Measurements from ENCODE around the gene GTF3C1. TPM values are rescaled to one million over a fixed set of nuclear protein-coding genes. Genes with fewer than 3 reads are reported as not detected.

Gene GTF3C1
- total RNA-seq, 1 donor from 2014 or later: 52.7 TPM

DNA sequence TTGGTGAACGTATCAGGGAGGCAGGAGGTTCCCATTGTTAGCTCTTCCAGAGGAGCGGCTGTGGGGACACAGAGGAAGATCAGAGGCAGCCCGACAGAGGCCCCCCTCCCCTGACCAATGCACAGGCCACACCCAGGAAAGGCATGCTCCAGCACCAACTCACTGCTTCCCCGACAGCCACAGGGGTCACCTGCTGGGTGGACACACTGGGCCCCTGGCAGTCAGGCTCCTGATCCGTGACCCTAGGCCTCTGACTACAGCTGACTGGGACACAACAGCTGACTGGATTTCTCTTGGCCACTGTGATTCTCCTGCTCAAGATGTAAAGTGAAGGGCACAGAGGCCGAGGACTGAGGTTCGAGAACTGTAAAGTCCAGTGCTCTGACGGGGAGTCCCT lies 84.2 kb downstream of the GTF3C1 start:
- intact Hi-C loops (cut with micrococcal nuclease): no loop called here

DNA sequence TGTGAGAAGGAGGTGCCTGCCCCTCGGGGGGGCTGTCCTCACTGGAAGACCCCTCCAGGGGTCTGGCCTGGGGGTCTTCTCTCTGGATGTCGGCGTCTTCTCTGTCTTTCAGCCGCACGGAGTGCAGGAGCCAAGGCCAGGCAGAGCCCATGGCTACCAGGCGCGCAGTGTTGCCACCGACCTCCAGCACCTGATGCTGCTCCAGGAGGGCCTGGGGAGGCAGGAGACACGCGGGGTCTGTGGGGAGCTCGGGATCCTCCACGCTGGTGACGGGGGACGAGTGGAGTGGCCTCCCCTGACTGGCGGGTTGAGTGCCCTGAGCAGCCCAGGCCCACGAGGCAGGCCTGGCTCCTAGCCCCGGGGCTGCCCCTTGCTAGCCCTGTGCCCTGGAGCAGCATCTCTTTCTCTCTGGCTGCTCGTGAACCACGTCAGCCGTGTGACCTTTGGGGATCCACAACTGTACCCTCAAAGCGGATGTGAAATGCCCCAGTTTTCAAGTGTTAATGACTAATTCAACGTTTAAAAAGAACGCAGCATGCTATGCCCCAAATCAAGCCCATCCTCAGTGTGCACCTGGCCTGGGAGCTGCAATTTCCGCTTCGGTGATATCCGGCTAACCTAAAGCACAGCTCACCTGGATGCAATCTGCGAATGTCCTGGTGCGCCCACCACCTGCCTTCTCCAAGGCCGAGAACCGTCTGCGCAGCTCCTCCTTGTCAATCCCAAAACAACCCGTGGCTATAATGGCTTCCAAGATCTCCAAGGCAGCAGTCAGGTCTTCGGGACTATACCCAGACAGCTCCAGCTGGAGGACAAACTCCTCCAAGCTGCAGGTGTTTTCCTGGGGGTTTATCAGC lies 84.9 kb downstream of the GTF3C1 start:
- intact Hi-C loops (cut with micrococcal nuclease): no loop called here

DNA sequence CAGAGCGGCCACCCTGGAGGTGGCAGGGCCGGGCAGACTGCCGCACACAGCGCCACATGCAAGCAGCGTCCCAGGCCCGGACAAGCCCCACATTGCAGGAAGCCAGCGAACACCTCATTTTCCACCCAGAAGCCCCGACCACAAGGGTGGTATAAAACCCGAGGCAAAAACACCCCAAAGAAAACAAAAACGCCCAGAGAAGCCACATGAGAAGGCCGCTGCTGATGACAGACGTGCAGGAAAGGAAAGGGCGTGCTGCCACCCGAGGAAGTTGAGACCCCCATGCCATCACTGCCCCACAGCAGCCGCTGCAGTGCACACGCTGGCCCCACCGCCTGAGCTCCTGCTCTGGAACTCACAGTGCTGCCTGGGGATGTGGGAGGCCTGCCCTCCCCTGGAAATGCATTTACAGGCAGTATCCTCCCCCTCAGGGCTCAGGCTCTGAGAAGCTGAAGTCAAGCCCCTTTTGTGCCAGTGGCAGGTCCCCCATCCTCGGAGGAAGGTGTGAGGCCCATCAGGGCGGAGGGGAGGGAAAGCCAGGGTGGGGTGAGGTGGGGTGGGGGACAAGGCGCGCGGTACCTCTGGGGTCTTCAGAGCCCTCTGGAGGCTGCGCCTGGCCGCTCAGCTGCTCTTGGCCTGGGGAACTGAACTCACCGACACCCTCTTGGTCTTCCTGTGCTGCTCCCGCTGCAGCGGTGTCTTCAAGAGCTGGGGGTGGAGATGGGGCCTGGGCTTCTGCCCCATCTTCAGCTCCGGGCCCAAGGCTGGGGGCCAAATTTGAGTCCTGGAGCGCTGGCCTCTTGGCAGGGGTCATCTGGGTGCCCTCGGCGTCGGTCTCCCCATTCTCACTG lies 85.7 kb downstream of the GTF3C1 start:
- intact Hi-C loops (cut with micrococcal nuclease): no loop called here

DNA sequence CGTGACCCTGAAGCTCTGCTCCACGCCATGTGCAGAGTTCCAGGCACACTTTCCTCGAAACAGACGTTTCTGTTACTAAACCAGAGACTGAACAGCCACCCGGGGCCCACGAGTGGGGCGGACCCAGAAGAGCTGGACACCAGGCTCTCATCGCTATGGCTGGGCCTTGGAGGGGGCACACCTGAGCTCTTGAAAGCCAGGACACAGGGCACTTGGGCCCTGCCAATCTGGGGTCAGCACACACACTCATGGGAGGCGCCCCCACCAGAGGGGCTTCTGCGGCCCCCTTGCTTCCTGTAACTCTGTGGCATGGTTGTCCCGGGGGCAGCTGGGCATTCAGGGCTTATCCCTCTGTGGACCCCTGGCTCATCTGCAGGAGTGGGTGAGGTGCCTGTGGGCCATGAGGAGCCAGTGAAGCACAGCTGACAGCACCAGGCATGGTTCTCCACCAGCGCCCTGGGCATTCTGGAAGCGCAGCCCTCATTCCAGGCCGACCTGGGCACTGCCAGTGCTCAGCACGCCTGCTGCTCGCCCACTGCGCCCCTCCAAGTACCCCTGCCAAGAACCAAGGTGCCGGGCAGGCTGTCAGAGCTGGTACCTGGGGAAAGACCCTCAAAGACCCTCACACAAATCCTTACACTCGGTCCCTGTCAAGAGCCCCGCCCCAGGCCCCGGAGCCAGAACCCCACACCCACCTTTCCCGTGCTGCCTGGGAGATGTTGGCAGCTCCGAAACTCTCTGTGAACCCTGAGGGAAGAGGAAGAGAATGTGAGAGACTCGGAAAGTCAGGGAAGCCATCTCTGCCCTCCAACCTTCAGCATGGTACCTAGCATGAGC lies 86.6 kb downstream of the GTF3C1 start:
- intact Hi-C loops (cut with micrococcal nuclease): no loop called here

DNA sequence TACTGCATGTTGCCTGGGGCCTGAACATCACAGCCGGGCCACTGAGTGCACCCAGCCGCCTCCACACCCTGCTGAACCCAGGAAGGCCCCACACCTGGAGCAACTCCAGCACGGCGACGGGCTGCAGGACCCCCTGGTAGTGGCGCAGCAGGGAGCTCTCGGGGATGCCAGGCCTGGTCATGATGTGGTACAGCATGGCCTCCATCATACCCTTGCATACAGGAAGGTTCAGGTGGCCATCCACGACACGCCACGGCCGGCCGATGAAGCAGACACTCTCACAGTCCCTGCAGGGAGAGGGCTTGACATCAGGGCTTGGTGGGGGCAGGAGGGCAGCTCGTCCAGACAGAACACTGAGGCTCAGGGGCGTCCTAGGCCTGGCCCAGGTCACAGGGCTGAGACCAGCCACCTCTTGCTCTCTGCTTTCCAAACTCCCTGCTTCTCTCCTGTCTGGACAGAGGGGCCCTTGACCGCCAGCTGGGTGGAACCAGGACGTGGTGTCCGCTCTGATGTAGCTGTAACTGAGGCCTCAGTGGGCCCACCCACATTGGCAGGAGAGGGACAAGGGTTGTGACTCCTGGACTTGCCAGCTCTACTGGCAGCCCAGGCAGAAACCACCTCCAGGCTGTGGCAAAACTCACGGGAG lies 87.4 kb downstream of the GTF3C1 start:
- intact Hi-C loops (cut with micrococcal nuclease): no loop called here

DNA sequence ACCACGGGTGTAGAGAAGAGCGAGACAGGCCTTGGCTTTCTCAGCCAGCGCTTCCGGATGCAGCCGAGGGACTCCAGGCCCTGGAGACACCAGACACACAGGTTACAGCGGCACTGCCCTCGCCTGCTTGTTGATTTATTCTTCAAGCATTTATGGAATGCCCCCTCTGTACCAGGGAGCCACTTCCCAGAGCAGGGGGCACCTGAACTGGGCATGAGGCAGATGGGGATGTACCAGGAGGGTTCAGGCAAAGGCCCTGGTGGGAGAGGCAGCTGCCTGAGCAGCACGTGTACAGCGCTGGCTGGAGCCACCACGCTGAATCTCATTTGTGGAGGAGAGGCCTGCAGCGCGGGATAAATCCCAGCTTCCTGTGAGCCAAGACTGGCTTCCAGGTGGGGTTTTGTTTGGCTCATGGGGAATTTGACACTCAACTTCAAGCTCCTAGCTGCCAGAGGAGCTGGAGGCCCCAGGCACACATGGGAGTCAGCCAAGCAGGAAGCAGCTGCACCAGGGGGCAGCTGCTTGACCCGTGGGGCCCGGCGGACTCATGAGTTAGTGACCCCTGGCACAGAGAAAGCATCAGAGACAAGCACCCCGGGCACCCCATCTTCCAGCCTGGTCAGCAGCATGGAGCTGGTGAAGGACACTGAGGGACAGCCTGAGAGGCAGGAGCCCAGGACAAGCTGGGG lies 88.1 kb downstream of the GTF3C1 start:
- intact Hi-C loops (cut with micrococcal nuclease): no loop called here

DNA sequence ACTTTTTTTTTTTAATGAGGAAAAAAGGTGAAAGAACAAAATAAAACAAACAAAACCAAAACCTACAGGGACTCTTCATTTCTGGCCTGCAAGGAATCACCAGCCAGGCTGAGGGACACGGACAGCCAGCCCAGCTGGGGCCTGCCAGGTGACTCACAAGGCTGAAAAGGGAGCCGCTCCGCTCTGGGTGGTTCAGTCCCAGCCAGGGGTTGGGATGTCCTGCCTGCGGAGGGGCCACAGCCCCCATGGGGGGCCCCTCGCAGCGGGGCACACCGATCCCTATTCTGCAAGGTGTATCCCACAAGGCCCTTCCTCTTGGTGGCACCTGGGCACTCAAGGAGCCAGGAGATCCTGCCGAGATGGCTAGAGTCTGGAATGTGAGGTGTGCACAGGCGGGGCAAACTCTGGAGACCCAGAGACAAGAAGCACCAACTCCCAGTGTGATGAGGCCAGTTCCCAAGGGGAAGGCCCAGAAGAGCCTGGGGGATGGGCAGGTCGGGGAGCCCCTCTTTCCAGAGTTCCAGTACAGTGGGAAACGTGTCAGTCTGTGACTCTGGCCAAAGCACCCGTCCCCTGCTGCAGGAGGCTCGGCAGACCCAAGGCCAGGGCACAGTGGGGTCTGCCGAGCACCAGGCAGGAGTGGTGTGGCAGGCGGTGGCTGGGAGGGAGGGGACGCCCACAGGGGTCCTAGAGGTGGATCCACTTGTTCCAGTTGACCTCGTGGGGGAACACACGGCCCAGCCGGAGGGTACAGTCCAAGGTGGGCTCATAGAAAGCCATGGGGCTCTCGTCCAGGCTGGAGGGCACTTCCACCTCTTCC lies 88.8 kb downstream of the GTF3C1 start:
- intact Hi-C loops (cut with micrococcal nuclease): no loop called here

DNA sequence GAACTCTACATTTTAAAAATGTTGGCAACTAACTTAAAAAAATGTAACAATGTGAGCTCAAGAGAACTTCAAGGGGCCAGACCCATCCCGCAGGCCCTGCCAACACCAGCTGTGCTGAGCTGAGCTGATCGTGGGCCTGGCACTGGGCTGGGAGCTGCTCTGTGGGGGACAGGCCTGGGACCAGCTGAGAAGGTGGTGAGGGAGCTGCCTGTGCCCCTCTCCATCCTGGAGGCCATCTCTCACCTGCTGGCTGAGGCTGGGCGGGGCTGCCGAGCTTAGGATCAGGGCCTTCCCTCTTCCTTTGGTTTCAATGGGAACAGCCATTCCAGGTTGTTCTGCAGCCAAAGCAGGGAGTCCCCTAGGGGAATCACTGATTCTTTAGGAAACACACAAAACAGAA lies 89.5 kb downstream of the GTF3C1 start:
- intact Hi-C loops (cut with micrococcal nuclease): no loop called here

DNA sequence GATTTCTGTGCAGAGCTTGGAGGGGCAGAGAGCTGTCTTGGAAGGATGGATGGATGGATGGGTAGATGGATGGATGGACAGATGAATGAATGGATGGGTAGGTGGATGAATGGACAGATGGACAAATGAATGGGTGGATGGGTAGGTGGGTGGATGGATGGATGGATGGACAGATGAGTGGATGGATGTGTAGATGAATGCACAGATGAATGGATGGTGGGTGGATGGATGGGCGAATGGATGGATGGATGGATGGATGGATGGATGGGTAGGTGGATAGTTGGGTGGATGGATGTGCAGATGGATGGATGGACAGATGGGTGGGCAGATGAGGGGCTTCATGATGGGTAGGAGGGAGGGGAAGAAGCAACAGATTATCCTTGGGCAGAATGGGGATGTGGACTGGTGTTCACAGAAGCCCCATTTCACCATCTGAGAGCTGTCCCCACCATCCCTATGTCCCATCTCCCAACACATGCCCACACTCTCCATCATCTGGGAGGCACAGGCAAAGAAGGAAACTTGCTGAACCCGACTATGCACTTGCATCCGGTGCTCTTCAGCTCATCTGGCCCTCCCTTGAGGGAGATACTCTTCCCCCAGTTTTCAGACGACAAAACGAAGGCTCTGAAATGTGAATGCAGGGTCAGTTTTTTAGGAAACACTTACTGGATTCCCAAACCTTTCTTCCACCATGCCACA lies 90.6 kb downstream of the GTF3C1 start:
- intact Hi-C loops (cut with micrococcal nuclease): loop anchor here (5.0 kb wide), 1 partner anchor 497 kb away; no protein-coding TSS in a partner anchor

DNA sequence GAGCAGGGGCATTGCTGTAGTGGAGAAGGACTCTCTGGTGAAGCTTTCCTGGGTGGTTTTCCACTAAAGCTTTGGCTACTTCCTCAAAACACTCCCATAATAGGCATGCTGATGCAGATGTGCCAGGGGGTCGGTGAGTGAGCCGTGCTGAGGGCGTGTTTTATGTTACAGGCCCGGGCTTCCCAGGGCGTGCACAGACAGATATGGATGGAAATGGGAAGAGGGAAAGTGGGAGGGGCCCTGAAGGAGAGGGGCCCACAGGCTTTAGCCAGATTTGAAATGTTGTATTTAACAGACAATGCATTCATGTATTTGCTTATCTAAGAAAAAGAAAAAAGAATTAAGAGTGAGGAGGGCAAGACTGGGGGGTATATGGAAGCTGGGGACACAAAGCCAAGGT lies 91.5 kb downstream of the GTF3C1 start:
- intact Hi-C loops (cut with micrococcal nuclease): loop anchor here (5.0 kb wide), 1 partner anchor 496 kb away; no protein-coding TSS in a partner anchor

DNA sequence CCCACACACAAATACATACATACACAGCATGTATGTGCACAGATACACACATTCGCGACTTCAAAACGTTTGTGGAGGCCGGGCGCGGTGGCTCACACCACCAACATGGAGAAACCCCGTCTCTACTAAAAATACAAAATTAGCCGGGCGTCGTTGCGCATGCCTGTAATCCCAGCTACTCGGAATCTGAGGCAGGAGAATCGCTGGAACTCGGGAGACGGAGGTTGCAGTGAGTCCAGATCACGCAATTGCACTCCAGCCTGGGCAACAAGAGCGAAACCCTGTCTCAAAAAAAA lies 92.2 kb downstream of the GTF3C1 start:
- intact Hi-C loops (cut with micrococcal nuclease): loop anchor here (1.0 to 5.0 kb wide), 6 partner anchors 91 to 495 kb away; no protein-coding TSS in a partner anchor

DNA sequence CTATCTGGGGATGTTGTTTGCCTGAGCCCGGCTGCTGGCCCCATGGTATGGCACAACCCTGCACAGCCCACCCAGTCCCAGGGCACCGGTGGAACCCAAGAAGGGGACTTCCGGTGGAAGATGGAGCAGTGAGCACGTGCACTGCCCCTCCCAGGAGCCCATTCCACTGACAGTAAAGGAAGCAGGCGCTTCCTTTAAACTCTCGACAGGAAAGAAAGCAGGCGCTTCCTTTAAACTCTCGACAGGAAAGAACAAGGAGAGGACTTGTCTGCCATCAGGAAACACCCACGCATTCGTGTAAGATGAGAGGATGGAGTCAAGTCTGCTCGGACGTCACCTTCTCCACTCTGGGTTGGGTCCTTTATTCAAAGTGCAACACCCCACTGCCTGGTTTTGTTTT lies 94.0 kb downstream of the GTF3C1 start:
- intact Hi-C loops (cut with micrococcal nuclease): loop anchor here (2.0 to 5.0 kb wide), 4 partner anchors 89 to 493 kb away; no protein-coding TSS in a partner anchor

DNA sequence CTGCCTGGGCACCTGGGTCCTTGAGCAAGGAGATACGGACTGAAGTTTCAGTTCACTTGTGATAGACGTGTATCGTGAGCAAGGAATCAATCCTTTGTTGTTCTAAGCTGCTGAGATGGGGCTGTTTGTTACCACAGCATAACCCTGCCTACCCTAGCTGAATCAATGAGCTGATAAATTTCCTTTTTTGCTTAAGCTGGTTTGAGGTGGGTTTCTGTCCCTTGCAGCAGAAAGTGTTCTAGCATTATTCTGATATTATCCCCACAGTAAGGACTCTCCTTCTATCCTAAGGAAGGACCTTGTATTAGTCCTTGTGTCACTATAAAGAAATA lies 96.3 kb downstream of the GTF3C1 start:
- intact Hi-C loops (cut with micrococcal nuclease): no loop called here

DNA sequence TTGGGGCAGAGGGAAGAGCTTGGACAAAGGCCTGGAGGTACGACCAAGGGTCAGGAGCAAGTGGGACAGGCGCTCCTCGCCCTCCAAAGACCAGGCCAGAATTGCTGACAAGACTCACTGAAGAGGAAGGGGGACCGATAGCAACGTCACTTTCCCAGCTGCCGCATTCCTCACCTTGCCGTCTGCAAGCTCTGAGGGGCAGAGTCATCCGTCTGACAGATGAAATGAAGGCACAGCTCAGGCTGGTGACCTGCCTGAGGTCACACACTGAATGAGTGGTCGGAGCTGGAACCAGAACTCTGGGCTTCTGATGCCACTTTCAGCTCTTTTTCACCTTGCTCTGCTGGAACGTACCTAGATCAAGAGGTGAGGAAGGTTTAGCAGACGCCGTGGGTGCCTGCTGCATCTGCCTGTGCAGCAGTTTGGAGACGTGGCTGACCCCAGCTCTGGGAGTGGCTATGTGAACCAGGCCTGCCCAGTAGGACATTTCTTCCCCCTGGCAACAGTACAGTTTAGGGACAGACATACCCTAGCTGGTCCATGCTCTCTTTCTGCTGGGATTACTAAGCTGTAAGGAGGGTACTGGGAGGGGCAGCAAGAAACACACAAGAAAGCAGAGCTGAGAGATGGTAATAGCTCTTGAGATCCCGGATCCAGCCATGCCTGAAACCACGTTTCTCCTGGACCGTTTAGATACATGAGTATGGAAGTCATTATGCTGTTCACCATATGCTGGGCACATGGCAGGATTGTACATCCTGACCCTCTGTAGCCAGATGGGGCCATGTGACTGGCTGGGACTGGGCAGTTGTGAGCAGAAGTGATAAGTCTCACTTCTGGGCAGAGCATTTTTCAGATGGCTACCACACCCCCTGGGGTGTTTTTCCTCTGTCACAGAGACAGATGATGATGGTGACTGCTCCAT lies 96.9 kb downstream of the GTF3C1 start:
- intact Hi-C loops (cut with micrococcal nuclease): no loop called here

DNA sequence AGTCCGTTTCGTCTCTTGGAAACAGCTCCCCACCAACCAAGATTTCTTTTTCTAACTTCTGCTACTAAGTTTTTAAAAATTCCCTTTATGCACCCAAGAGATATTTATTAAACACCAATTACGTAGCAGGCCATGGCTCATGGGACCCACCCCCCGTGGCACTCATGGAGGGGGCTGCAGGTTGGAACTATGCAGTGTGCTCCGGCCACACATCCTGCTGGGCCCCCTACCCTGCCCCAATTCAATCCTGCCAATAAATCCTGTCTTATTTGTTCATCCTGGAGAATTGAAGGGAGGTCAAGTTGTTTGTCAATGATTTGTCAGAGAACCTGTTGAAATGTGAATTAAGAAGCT lies 99.5 kb downstream of the GTF3C1 start:
- intact Hi-C loops (cut with micrococcal nuclease): no loop called here

DNA sequence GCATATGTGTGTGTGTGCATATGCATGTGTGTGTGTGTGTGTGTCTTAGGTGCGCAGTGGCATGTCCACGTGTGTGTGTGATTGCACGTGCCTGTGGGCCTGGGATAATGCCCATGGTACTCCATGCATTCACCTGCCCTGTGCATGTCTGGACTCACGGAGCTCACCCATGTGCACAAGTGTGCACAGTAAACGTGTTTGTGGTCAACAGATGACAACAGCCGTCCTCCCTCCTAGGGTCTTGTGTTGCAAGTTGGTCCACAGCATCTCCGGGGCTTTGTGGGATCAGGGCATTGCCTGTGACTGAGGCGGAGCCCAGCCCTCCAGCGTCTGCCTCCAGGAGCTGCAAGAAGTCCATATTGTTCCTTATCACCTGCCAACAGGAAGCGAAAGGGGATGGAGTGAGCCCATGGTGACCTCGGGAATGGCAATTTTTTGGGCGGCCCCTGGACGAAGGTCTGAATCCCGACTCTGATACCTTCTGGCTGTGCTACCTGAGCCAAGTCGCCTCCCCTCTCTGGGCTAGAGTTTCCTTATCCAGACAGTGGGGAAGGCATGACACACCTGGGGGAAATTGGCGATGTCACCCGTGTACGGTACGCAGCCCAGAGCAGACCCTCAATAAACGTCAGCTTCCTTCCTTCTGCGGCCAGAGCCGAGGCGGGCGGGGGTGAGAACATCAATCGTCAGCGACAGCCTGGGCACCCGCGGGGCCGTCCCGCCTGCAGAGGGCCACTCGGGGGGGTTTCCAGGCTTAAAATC lies 100.1 kb downstream of the GTF3C1 start:
- intact Hi-C loops (cut with micrococcal nuclease): no loop called here

Measured in T-helper 2 cell treated with Interferon-gamma antibody and Interleukin-4, amounts not matched to agents 100 ng/mL and 5 ng/mL, for 36 hours (primary cell).